ENCODE measurements around the gene PDE2A. TPM values are rescaled to one million over a fixed set of nuclear protein-coding genes. Genes with fewer than 3 reads are reported as not detected.

Gene PDE2A
- total and polyA plus RNA-seq, 2 experiments from 2014 or later = 0.60 to 2.2 TPM

DNA sequence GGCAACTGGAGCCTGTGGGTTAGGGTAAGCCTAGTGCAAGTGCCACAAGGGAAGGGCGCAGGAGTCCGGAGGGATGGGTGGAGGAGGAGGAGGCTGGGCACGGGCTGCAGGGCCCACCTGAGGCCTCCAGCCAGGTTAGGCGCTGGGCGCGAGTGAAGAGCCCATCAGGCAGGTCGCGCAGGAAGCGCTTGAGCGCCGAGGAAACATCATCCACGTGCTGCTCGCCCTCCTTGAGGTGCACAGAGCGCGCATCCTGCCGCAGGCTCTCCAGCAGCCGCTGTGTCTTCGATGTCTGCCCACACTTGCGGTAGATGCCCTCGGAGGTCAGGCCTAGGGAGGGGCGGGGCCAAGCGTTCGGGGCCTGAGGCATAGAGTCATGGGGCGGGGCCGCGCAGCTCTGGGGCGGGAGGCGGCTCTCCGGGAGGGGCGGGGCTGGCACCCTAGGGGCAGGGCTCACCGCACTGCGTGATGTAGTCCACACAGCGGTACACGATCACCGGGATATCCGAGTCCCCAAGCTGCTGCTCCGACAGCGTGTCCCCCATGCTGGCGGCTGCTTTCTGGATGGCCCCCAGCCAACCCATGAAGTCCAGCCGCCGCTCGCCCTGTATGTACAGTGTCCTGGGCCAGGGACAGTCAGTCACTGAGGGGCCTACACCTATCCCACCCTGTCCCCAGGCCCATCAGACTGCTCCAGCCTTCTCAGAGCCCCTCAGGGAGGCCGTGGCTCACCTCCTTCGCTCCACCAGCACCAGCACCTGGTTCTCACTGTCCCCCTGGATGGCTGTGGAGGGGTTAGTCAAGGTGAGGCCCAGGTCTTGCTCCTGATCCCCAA is 22.9 kb upstream of the PDE2A start:
- Histone ChIP-seq H3K9me3 (ENCODE audit: low read depth) (no peaks in the 10 kb centered on the region), H3K79me2 (no peaks in the 10 kb centered on the region), H2AFZ (no peak overlapping the region), H3K4me2 (no peak overlapping the region), H3K4me3 (no peak overlapping the region), H3K4me1 (ENCODE audit: insufficient read depth) (no peaks in the 10 kb centered on the region), H3K9me2 (replicated peaks; ENCODE audit: insufficient read depth) (no peaks in the 10 kb centered on the region), H4K20me1 (ENCODE audit: insufficient read depth, poor library complexity, severe bottlenecking) (no peaks in the 10 kb centered on the region), H3K27ac (no peak overlapping the region), H3K36me3 (replicated peaks; ENCODE audit: insufficient read depth, low read depth) (no peaks in the 10 kb centered on the region), H3K27me3 (no peaks in the 10 kb centered on the region)
- WGBS (ENCODE audit: low lambda C conversion rate, missing lambda C conversion rate) = 96% methylated on average over 35 of the region's 44 CpGs
- TF ChIP-seq EZH2 (IDR thresholded peaks at IDR 0.05; ENCODE audit: borderline replicate concordance) (no peak), EZH2phosphoT487 (IDR thresholded peaks at IDR 0.05; ENCODE audit: low read depth, severe bottlenecking, unreplicated experiment) (no peak)
- TF ChIP-seq, protein P1, sequence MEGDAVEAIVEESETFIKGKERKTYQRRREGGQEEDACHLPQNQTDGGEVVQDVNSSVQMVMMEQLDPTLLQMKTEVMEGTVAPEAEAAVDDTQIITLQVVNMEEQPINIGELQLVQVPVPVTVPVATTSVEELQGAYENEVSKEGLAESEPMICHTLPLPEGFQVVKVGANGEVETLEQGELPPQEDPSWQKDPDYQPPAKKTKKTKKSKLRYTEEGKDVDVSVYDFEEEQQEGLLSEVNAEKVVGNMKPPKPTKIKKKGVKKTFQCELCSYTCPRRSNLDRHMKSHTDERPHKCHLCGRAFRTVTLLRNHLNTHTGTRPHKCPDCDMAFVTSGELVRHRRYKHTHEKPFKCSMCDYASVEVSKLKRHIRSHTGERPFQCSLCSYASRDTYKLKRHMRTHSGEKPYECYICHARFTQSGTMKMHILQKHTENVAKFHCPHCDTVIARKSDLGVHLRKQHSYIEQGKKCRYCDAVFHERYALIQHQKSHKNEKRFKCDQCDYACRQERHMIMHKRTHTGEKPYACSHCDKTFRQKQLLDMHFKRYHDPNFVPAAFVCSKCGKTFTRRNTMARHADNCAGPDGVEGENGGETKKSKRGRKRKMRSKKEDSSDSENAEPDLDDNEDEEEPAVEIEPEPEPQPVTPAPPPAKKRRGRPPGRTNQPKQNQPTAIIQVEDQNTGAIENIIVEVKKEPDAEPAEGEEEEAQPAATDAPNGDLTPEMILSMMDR (IDR thresholded peaks at IDR 0.05; ENCODE audit: poor library complexity) = no peak
- DNase-seq (ENCODE audit: low spot score) = no peak

DNA sequence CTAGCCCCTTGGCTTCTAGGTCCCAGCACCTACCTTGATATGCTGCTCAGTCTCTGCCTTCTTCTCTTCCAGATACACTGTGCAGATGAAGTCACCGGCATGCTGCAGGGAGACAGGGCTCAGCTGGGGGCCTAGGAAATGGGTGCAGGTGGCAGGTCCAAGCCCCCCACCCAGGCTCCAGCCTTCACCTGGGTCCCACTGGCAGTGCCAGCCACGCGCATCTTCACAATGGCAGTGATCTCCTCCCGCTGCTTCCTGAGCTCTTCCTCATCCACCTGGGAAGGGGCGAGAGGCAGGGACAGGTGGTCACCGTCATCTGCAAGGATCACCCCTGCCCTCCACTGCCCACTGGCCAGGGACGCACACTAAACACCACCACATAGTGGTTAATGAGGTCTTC is 21.1 kb upstream of the PDE2A start:
- no peak overlapping the region for H2AFZ ChIP-seq

DNA sequence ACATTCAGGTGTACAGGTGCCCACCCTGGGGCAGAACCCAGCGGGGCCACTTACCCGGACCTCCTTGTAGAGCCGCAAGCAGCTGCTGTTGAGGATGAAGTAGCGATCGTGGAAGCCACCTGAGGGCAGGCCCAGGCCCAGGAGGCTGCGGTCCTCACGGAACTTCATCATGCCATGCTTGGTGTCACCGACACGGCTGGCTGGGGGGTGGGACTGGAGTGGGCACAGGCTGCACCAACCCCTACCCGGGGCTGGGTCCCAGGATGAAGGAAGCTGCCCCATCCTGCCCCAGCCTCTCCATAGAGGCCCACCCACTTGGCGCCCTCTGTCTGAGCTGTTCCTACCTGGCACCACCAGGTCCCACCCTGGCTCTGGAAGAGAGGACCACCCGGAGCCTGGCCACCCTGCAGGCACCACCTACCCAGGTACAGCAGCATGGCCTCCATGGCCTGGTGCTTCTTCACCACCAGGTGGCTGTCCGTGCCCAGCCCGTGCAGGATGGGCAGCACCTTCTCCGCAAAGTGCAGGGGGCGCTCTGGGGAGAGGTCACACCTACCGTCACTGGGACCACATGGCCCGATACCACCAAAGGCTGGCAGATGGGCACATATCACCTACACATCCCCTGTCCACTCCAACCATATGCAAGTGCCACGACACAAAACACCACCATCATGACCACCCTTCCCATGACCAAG is 19.2 kb upstream of the PDE2A start:
- Histone ChIP-seq H2AFZ (no peak overlapping the region), H4K20me1 (ENCODE audit: insufficient read depth, poor library complexity, severe bottlenecking) (no peaks in the 10 kb centered on the region), H3K4me1 (ENCODE audit: insufficient read depth) (no peaks in the 10 kb centered on the region), H3K9me3 (ENCODE audit: low read depth) (no peaks in the 10 kb centered on the region), H3K27ac (no peak overlapping the region), H3K36me3 (replicated peaks; ENCODE audit: insufficient read depth, low read depth) (no peaks in the 10 kb centered on the region), H3K4me3 (no peak overlapping the region), H3K9me2 (replicated peaks; ENCODE audit: insufficient read depth) (no peaks in the 10 kb centered on the region), H3K27me3 (no peaks in the 10 kb centered on the region), H3K79me2 (no peaks in the 10 kb centered on the region), H3K4me2 (no peak overlapping the region)
- WGBS (ENCODE audit: low lambda C conversion rate, missing lambda C conversion rate) = 97% methylated on average over 19 of the region's 19 CpGs
- DNase-seq (ENCODE audit: low spot score) = no peak
- TF ChIP-seq EZH2 (IDR thresholded peaks at IDR 0.05; ENCODE audit: borderline replicate concordance) (no peak), EZH2phosphoT487 (IDR thresholded peaks at IDR 0.05; ENCODE audit: low read depth, severe bottlenecking, unreplicated experiment) (no peak)
- TF ChIP-seq, protein P1 (IDR thresholded peaks at IDR 0.05; ENCODE audit: poor library complexity) = no peak

More for the DNA sequence above, 21.1 kb upstream of the PDE2A start:
- Histone ChIP-seq H3K4me2 (no peak overlapping the region), H3K36me3 (replicated peaks; ENCODE audit: insufficient read depth, low read depth) (no peaks in the 10 kb centered on the region), H3K27ac (no peak overlapping the region), H3K79me2 (no peaks in the 10 kb centered on the region), H3K9me2 (replicated peaks; ENCODE audit: insufficient read depth) (no peaks in the 10 kb centered on the region), H3K4me1 (ENCODE audit: insufficient read depth) (no peaks in the 10 kb centered on the region), H3K4me3 (no peak overlapping the region), H3K9me3 (ENCODE audit: low read depth) (no peaks in the 10 kb centered on the region), H4K20me1 (ENCODE audit: insufficient read depth, poor library complexity, severe bottlenecking) (no peaks in the 10 kb centered on the region), H3K27me3 (no peaks in the 10 kb centered on the region)
- no peak for DNase-seq (ENCODE audit: low spot score)
- 93% methylated on average over 7 of the region's 7 CpGs for WGBS (ENCODE audit: low lambda C conversion rate, missing lambda C conversion rate)
- TF ChIP-seq, protein P1 (IDR thresholded peaks at IDR 0.05; ENCODE audit: poor library complexity) = no peak
